SK-N-SH treated with all-trans-retinoic acid at 6 μM for 48 hours (cell line): Measurements from ENCODE around the gene RNASE1.

Experiments used
- ATAC-seq: fragments of 200-7000 bp; cut with Tn5 transposase; 3 replicates; pipeline ENCODE4 v1.9.1; 2020; ENCODE audit warnings: mild to moderate bottlenecking, moderate library complexity
- BACH2 ChIP-seq: fragments of 250-450 bp; sonication (Bioruptor Pico); IDR thresholded peaks from 2 replicates; pipeline ENCODE4 v1.9.0; 2021; ENCODE audit warnings: mild to moderate bottlenecking, borderline replicate concordance
- CSDC2 ChIP-seq: fragments of 250-450 bp; sonication (Bioruptor Pico); IDR thresholded peaks from 2 replicates; pipeline ENCODE4 v1.5.0; 2020; ENCODE audit warnings: mild to moderate bottlenecking, moderate library complexity
- CSRNP3 ChIP-seq: fragments of 250-450 bp; sonication (Bioruptor Pico); IDR thresholded peaks from 2 replicates; pipeline ENCODE4 v1.5.1; 2021; ENCODE audit warnings: mild to moderate bottlenecking, moderate library complexity
- OSR1 ChIP-seq: fragments of 250-450 bp; sonication (Bioruptor Pico); IDR thresholded peaks from 2 replicates; pipeline ENCODE4 v1.8.0; 2022; ENCODE audit warnings: moderate library complexity, mild to moderate bottlenecking, inconsistent platforms
- PATZ1 ChIP-seq: fragments of 250-450 bp; sonication (Bioruptor Pico); IDR thresholded peaks from 2 replicates; pipeline ENCODE4 v1.8.0; 2020; ENCODE audit warnings: mild to moderate bottlenecking, moderate library complexity, borderline replicate concordance
- POU6F1 ChIP-seq: fragments of 250-450 bp; sonication (Bioruptor Pico); IDR thresholded peaks from 2 replicates; pipeline ENCODE4 v1.8.0; 2021; ENCODE audit warnings: low read depth, mild to moderate bottlenecking, moderate library complexity, borderline replicate concordance
- PPARA ChIP-seq: fragments of 250-450 bp; sonication (Bioruptor Pico); IDR thresholded peaks from 2 replicates; pipeline ENCODE4 v1.5.0; 2020; ENCODE audit warnings: mild to moderate bottlenecking, borderline replicate concordance
- RARB ChIP-seq: fragments of 250-450 bp; sonication (Bioruptor Pico); IDR thresholded peaks from 2 replicates; pipeline ENCODE4 v1.8.0; 2021; ENCODE audit warnings: mild to moderate bottlenecking, moderate library complexity
- SNAI2 ChIP-seq: fragments of 250-450 bp; sonication (Bioruptor Pico); IDR thresholded peaks from 2 replicates; pipeline ENCODE4 v1.5.0; 2020; ENCODE audit warnings: mild to moderate bottlenecking, moderate library complexity
- TCF4 ChIP-seq: fragments of 250-450 bp; sonication (Bioruptor Pico); IDR thresholded peaks from 2 replicates; pipeline ENCODE4 v1.8.0; 2021; ENCODE audit warnings: mild to moderate bottlenecking, moderate library complexity, borderline replicate concordance
- ZFP3 ChIP-seq: fragments of 250-450 bp; sonication (Bioruptor Pico); IDR thresholded peaks from 2 replicates; pipeline ENCODE4 v1.5.0; 2020; ENCODE audit warnings: mild to moderate bottlenecking, moderate library complexity
- ZFP30 ChIP-seq: fragments of 450-650 bp; formaldehyde crosslinking; IDR thresholded peaks from 2 replicates; pipeline ENCODE4 v1.5.0; 2022; ENCODE audit warnings: mild to moderate bottlenecking, moderate library complexity
- ZNF565 ChIP-seq: fragments of 450-650 bp; formaldehyde crosslinking; conservative IDR thresholded peaks from 2 replicates; pipeline ENCODE4 v1.5.0; 2020; ENCODE audit warnings: low read depth, mild to moderate bottlenecking, moderate library complexity
- ZNF8 ChIP-seq: fragments of 450-650 bp; formaldehyde crosslinking; IDR thresholded peaks from 2 replicates; pipeline ENCODE4 v1.5.0; 2020; ENCODE audit warnings: mild to moderate bottlenecking, moderate library complexity
- TF ChIP-seq, protein P1 (sequence below): fragments of 250-450 bp; sonication (Bioruptor Pico); IDR thresholded peaks from 2 replicates; pipeline ENCODE4 v1.5.0; 2020; ENCODE audit warnings: mild to moderate bottlenecking, moderate library complexity

The RNASE1 gene

DNA sequence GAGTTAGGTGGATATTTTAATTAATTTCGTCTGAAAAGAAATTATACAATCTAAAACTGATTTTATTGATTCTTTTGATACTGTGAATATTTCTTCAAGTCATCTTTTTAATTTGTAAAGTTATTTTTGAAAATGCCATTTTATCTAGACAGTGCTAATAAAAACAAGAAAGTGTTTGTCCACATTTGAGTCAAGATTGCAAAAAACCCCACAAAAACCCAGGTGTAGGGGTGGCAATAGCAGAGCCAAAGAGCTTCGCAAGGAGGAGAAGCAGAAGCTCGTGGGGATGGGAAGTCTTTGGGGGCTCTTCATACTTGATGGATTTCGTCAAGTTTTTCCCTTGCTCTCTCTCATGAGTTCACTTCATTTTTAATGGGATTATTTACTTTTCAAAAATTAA, 15.6 kb downstream of the RNASE1 start:
- TF ChIP-seq POU6F1 (CRISPR knock-in tag) (no peak), RARB (CRISPR knock-in tag) (no peak), CSRNP3 (CRISPR knock-in tag) (no peak)
- TF ChIP-seq, all 23 proteins: peak for 0
- ATAC-seq: no peak

DNA sequence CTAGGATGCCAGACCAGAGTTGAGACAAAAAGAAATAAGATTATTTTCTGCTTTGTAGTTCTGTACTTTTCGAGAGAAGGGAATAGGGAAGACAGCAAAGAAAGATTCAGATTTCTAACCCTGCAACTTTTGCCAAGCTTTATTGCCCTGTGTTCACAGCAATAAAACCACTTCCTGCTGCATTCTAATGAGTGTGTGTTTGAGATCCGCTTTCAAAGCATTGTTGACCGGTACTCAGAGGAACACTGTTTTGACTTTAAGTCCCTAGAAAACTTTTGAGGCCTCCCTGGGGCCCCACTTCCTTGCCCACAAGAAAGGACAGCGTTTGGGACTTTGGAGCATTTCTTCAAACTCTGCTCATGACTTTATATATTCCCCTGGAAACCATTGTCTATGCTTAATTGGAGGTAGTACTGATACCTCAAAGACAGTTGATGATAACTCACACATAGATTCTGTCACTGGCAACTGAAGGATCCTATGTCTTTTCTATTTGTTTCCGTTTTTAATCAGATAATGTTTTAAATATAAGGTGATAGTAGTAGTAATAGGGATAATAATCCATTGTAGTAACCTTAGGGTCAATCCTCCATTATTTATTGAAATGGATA, 20.3 kb downstream of the RNASE1 start:
- TF ChIP-seq SNAI2 (CRISPR knock-in tag) (no peak), OSR1 (CRISPR knock-in tag) (no peak), POU6F1 (CRISPR knock-in tag) (no peak), PPARA (no peak), CSDC2 (CRISPR knock-in tag) (no peak), ZNF565 (CRISPR knock-in tag) (no peak), ZNF8 (CRISPR knock-in tag) (no peak)
- no peak for ATAC-seq

- TF ChIP-seq PATZ1 (no peak), POU6F1 (CRISPR knock-in tag) (no peak), CSRNP3 (CRISPR knock-in tag) (no peak), ZFP3 (CRISPR knock-in tag) (no peak), BACH2 (CRISPR knock-in tag) (no peak), ZNF565 (CRISPR knock-in tag) (no peak), TCF4 (CRISPR knock-in tag) (no peak), ZFP30 (CRISPR knock-in tag) (no peak)
- TF ChIP-seq, protein P1, sequence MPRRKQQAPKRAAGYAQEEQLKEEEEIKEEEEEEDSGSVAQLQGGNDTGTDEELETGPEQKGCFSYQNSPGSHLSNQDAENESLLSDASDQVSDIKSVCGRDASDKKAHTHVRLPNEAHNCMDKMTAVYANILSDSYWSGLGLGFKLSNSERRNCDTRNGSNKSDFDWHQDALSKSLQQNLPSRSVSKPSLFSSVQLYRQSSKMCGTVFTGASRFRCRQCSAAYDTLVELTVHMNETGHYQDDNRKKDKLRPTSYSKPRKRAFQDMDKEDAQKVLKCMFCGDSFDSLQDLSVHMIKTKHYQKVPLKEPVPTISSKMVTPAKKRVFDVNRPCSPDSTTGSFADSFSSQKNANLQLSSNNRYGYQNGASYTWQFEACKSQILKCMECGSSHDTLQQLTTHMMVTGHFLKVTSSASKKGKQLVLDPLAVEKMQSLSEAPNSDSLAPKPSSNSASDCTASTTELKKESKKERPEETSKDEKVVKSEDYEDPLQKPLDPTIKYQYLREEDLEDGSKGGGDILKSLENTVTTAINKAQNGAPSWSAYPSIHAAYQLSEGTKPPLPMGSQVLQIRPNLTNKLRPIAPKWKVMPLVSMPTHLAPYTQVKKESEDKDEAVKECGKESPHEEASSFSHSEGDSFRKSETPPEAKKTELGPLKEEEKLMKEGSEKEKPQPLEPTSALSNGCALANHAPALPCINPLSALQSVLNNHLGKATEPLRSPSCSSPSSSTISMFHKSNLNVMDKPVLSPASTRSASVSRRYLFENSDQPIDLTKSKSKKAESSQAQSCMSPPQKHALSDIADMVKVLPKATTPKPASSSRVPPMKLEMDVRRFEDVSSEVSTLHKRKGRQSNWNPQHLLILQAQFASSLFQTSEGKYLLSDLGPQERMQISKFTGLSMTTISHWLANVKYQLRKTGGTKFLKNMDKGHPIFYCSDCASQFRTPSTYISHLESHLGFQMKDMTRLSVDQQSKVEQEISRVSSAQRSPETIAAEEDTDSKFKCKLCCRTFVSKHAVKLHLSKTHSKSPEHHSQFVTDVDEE (CRISPR knock-in tag): no peak
- TF ChIP-seq, all 23 proteins: peak for 0
- ATAC-seq: no peak
These were observed 20.8 kb downstream of the RNASE1 start for GRCh38 chr14:20781803-20782202.
